Cardiac muscle cell (in vitro differentiated cells and primary cell): ENCODE data around the gene QRSL1. TPM values are rescaled to one million over a fixed set of nuclear protein-coding genes. Genes with fewer than 3 reads are reported as not detected.
A peak's percentile ranks its signal among the peaks of the same experiment; 100 is the strongest.

Source experiments
- DNase-seq, 2 donors: peaks; one replicate each; pipeline versions ENCODE4 v3.0.0 to v3.0.0-alpha.2; 2010 to 2017; ENCODE audit warnings: low read depth in 1 of 2, low spot score in 1 of 2
- H3K27ac ChIP-seq: fragments of 200-600 bp; sonication (generic); 2 replicates; pipeline ENCODE4 v1.5.1; 2016
- H3K27me3 ChIP-seq: fragments of 200-600 bp; sonication (generic); 2 replicates; pipeline ENCODE4 v1.6.0; 2016; ENCODE audit warnings: control low read depth
- H3K36me3 ChIP-seq: fragments of 200-600 bp; sonication (generic); 2 replicates; pipeline ENCODE4 v1.5.1; 2016; ENCODE audit warnings: control low read depth
- H3K4me1 ChIP-seq: fragments of 200-600 bp; sonication (generic); 2 replicates; pipeline ENCODE4 v1.8.1; 2017; ENCODE audit warnings: low read depth, mild to moderate bottlenecking, mixed run types
- H3K4me3 ChIP-seq: fragments of 200-600 bp; sonication (generic); 2 replicates; pipeline ENCODE4 v1.5.1; 2016; ENCODE audit warnings: mild to moderate bottlenecking
- H3K9me3 ChIP-seq: fragments of 200-600 bp; sonication (generic); 2 replicates; pipeline ENCODE4 v1.5.1; 2017; ENCODE audit warnings: low read depth, mild to moderate bottlenecking, control low read depth
- CTCF ChIP-seq: IDR thresholded peaks from 2 replicates; pipeline ENCODE4 v1.5.1; 2012; ENCODE audit warnings: low read depth, mild to moderate bottlenecking, low read length
- polyA plus RNA-seq: library from polyadenylated mRNA; unstranded; fragments of >200 nt; fragmentation: Nextera tagmentation; extraction: Ambion mirVana; gene quantifications from 2 replicates; pipeline ENCODE4 v1.2.1, GENCODE V29; 2016
- total RNA-seq: library from RNA; depleted of rRNA; stranded (reverse); fragments of >200 nt; gene quantifications from 2 replicates; pipeline ENCODE4 v1.2.3, GENCODE V29; 2016

Gene QRSL1
- total and polyA plus RNA-seq, 2 experiments from 2014 or later, result 12.6 to 13.6 TPM

- Histone ChIP-seq H3K9me3 (no peaks in the 10 kb centered on the region), H3K36me3 (peaks cover 12% of the 10 kb centered on the region), H3K27me3 (no peaks in the 10 kb centered on the region), H3K27ac (no peak overlapping the region), H3K4me3 (no peak overlapping the region), H3K4me1 (no peaks in the 10 kb centered on the region)
- no peak for TF ChIP-seq CTCF
- DNase-seq, result no peak
These were observed 13.1 kb downstream of the QRSL1 start for GRCh38 chr6:106642476-106642875.

- Histone ChIP-seq H3K36me3 (peaks cover 12% of the 10 kb centered on the region), H3K27ac (no peak overlapping the region), H3K9me3 (no peaks in the 10 kb centered on the region), H3K4me1 (no peaks in the 10 kb centered on the region), H3K4me3 (no peak overlapping the region), H3K27me3 (no peaks in the 10 kb centered on the region)
- TF ChIP-seq CTCF, result no peak
- DNase-seq, result no peak
These were observed 13.7 kb downstream of the QRSL1 start for GRCh38 chr6:106643061-106643460.

GRCh38 chr6:106648651-106649308 is 19.4 kb downstream of the QRSL1 start:
- Histone ChIP-seq H3K4me3 (no peak overlapping the region), H3K27ac (no peak overlapping the region), H3K27me3 (no peaks in the 10 kb centered on the region), H3K36me3 (peaks cover 39% of the 10 kb centered on the region), H3K4me1 (no peaks in the 10 kb centered on the region), H3K9me3 (no peaks in the 10 kb centered on the region)
- TF ChIP-seq CTCF, result no peak
- DNase-seq, result no peak

GRCh38 chr6:106658469-106658868 is 29.1 kb downstream of the QRSL1 start:
- no peak for TF ChIP-seq CTCF
- Histone ChIP-seq H3K4me1 (no peaks in the 10 kb centered on the region), H3K4me3 (no peak overlapping the region), H3K36me3 (peaks cover 17% of the 10 kb centered on the region), H3K9me3 (no peaks in the 10 kb centered on the region), H3K27ac (no peak overlapping the region), H3K27me3 (no peaks in the 10 kb centered on the region)
- DNase-seq, result peak in 1 of 2 donors; percentile 2

GRCh38 chr6:106659859-106660258 is 30.5 kb downstream of the QRSL1 start:
- DNase-seq, result no peak
- no peak for TF ChIP-seq CTCF
- H3K36me3 ChIP-seq, result peaks cover 17% of the 10 kb centered on the region
- H3K9me3 ChIP-seq, result no peaks in the 10 kb centered on the region
- H3K27me3 ChIP-seq, result no peaks in the 10 kb centered on the region
- H3K4me3 ChIP-seq, result no peak overlapping the region
- peaks cover 11% of the 10 kb centered on the region for H3K4me1 ChIP-seq
- no peak overlapping the region for H3K27ac ChIP-seq
